DND-41 (cell line): ENCODE results near the gene BCL2L1.

Source experiments
- ATAC-seq: fragments of 200-7000 bp; cut with Tn5 transposase; 3 replicates; pipeline ENCODE4 v1.9.1; 2021; ENCODE audit warnings: low read depth; ENCODE audit not compliant: insufficient read depth
- DNase-seq: peaks from one replicate; pipeline ENCODE4 v3.0.0-alpha.2; 2020
- H2AFZ ChIP-seq: 2 replicates; pipeline ENCODE4 v1.6.0; 2012; ENCODE audit warnings: low read depth, low read length
- H3K27ac ChIP-seq: 2 replicates; pipeline ENCODE4 v1.5.1; 2012; ENCODE audit warnings: low read length, inconsistent platforms
- H3K27me3 ChIP-seq: fragments of 200-600 bp; sonication (generic); 2 replicates; pipeline ENCODE4 v1.6.0; 2012; ENCODE audit warnings: low read length, mild to moderate bottlenecking, inconsistent platforms; ENCODE audit not compliant: insufficient read depth, poor library complexity
- H3K36me3 ChIP-seq: 2 replicates; pipeline ENCODE4 v1.5.1; 2012; ENCODE audit warnings: low read length, inconsistent platforms; ENCODE audit not compliant: insufficient read depth
- H3K4me1 ChIP-seq: 2 replicates; pipeline ENCODE4 v1.5.1; 2012; ENCODE audit warnings: mild to moderate bottlenecking, low read length; ENCODE audit not compliant: insufficient read depth
- H3K4me2 ChIP-seq: 2 replicates; pipeline ENCODE4 v1.6.0; 2012; ENCODE audit warnings: mild to moderate bottlenecking, moderate library complexity, low read length, inconsistent platforms; ENCODE audit not compliant: insufficient read depth
- H3K4me3 ChIP-seq, 2 experiments: fragments of 200-600 bp in 1 of 2; shearing (Covaris generic) in 1 of 2; 2 replicates each; pipeline ENCODE4 v1.5.1; 2012 to 2016; ENCODE audit warnings: inconsistent platforms in 2 of 2, low read length in 2 of 2, mild to moderate bottlenecking in 2 of 2, low read depth in 1 of 2, moderate library complexity in 1 of 2
- H3K79me2 ChIP-seq: 2 replicates; pipeline ENCODE4 v1.6.0; 2012; ENCODE audit warnings: low read length, inconsistent platforms; ENCODE audit not compliant: insufficient read depth
- H3K9ac ChIP-seq: 2 replicates; pipeline ENCODE4 v1.6.0; 2012; ENCODE audit warnings: low read depth, mild to moderate bottlenecking, inconsistent platforms, low read length, moderate library complexity
- H3K9me3 ChIP-seq: 2 replicates; pipeline ENCODE4 v1.5.1; 2012; ENCODE audit warnings: low read length, moderate library complexity, mild to moderate bottlenecking, inconsistent platforms; ENCODE audit not compliant: insufficient read depth, severe bottlenecking
- H4K20me1 ChIP-seq: 2 replicates; pipeline ENCODE4 v1.6.0; 2012; ENCODE audit warnings: low read length; ENCODE audit not compliant: insufficient read depth
- EZH2 ChIP-seq: IDR thresholded peaks from 3 replicates; pipeline ENCODE4 v1.6.1; 2012; ENCODE audit warnings: borderline replicate concordance, low read depth, mild to moderate bottlenecking, moderate library complexity, low read length, inconsistent platforms; ENCODE audit not compliant: severe bottlenecking
- TF ChIP-seq, protein P1 (sequence below): IDR thresholded peaks from 2 replicates; pipeline ENCODE4 v1.5.1; 2012; ENCODE audit warnings: borderline replicate concordance, low read length, moderate library complexity, mild to moderate bottlenecking; ENCODE audit not compliant: poor library complexity, severe bottlenecking; ENCODE audit errors: extremely low read depth

Gene BCL2L1

DNA sequence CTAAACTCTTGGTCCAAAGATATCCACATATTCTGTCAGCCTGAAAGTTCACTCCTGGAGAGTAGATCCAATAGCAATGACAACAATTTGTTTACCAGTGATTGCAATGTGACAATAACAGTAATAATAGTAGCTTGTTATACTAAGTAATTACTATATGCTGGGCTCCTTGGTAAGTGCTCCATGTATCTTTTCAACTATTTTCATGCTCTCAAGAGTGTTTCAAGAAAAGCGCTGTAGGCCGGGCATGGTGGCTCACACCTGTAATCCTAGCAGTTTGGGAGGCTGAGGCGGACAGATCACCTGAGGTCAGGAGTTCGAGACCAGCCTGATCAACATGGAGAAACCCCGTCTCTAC lies 15.4 kb downstream of the BCL2L1 start:
- no peak overlapping the region for H3K4me3 ChIP-seq
- H3K4me2 ChIP-seq: peak overlapping the region; percentile 50
- peaks cover 94% of the 10 kb centered on the region for H3K36me3 ChIP-seq
- H3K9me3 ChIP-seq: no peaks in the 10 kb centered on the region
- peaks cover 99% of the 10 kb centered on the region for H3K79me2 ChIP-seq
- H2AFZ ChIP-seq: no peak overlapping the region
- ATAC-seq (no peak), DNase-seq (no peak)
- TF ChIP-seq, protein P1, sequence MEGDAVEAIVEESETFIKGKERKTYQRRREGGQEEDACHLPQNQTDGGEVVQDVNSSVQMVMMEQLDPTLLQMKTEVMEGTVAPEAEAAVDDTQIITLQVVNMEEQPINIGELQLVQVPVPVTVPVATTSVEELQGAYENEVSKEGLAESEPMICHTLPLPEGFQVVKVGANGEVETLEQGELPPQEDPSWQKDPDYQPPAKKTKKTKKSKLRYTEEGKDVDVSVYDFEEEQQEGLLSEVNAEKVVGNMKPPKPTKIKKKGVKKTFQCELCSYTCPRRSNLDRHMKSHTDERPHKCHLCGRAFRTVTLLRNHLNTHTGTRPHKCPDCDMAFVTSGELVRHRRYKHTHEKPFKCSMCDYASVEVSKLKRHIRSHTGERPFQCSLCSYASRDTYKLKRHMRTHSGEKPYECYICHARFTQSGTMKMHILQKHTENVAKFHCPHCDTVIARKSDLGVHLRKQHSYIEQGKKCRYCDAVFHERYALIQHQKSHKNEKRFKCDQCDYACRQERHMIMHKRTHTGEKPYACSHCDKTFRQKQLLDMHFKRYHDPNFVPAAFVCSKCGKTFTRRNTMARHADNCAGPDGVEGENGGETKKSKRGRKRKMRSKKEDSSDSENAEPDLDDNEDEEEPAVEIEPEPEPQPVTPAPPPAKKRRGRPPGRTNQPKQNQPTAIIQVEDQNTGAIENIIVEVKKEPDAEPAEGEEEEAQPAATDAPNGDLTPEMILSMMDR: no peak
- TF ChIP-seq EZH2: no peak
- no peaks in the 10 kb centered on the region for H3K27me3 ChIP-seq
- peaks cover 80% of the 10 kb centered on the region for H3K4me1 ChIP-seq
- H3K9ac ChIP-seq: no peak overlapping the region
- peak overlapping the region; percentile 77 for H3K27ac ChIP-seq
- peaks cover 77% of the 10 kb centered on the region for H4K20me1 ChIP-seq

DNA sequence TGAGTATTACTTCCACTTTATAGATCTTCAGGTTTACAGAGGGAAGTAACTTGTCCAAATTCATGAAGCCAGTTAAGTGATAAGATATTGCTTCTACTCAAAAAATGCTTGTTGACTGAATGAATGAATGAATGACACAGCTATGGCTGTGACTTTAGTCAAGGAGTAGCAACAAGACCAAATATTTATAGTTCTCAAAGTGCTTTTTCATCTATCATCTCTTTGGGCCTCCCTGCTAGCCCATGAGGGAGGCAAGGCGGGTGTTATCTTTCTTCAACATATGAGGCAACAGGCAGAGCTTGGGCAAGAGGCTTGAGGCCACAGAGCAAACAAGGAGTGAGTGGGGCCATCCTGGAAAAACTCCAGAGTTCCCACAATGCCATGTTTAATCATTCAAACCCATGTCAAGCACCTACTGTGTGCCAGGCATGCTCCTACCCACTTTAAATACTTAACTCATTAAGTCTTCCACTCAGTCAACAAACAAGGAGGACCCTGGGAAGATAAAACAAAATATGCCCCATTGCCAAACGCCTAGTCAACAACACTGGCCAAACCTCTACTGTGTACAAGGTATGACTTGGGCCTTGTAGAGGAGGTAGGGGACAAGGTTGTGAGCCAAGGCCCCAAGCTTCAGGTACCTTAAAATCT lies 15.9 kb downstream of the BCL2L1 start:
- peaks cover 80% of the 10 kb centered on the region for H3K4me1 ChIP-seq
- peaks cover 94% of the 10 kb centered on the region for H3K36me3 ChIP-seq

DNA sequence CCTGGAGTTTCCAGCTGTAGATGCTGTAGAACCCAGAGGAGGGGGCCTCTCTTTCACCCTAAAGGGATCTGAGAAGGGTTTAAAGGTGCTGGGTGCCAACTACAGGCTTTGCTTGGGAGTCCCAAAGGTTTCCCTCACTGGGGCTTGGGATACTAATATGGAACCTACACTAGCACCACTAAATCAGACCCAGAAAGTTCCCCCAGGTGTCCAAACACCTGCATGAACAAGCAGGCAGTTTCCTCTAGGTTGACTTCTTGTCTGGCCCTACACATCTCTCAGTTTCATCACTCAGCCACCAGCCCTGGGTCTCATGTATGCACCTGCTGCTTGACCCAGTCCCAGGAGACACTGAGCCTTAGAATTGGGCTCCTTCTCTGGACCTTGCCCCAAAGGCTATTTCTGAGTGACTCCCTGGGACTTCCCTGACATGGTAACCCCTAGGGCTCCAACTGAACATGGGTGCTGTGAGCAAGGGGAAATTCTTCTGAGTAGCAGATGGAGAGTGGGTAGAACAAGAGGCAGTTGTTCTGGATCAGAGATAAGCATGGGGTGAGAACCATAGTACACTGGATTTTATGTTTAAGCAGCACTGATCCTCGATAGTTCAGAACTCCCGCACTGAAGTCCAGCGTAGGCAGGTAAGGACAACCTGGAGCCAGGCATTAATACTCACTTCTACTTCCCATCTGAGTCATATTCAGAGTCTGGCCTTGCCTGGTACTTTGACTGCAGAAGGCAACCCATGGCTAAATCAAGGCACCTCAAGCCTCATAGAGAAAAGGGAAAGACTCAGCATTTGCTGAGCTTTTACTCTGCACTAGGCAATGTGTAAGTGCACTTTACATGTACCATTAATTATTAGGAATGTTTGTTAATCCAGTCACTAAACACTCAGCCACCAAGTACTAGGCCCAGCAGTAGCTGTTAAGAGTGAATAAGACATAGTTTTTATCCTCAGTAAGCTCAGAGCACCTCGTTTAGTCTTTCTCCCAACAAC lies 16.8 kb downstream of the BCL2L1 start:
- Histone ChIP-seq H3K27me3 (no peaks in the 10 kb centered on the region), H2AFZ (no peak overlapping the region), H4K20me1 (peaks cover 75% of the 10 kb centered on the region), H3K9ac (peak overlapping the region; percentile 11; the same call in 1 of the 2 replicates), H3K9me3 (no peaks in the 10 kb centered on the region), H3K4me1 (peaks cover 79% of the 10 kb centered on the region), H3K27ac (peak overlapping the region; percentile 77), H3K79me2 (peaks cover 99% of the 10 kb centered on the region), H3K4me3 (no peak overlapping the region), H3K4me2 (peak overlapping the region; percentile 13), H3K36me3 (peaks cover 93% of the 10 kb centered on the region)
- DNase-seq (no peak), ATAC-seq (no peak)
- TF ChIP-seq, protein P1: no peak
- no peak for TF ChIP-seq EZH2

More for the DNA sequence above, 15.9 kb downstream of the BCL2L1 start:
- H4K20me1 ChIP-seq: peaks cover 76% of the 10 kb centered on the region
- peak overlapping the region; percentile 13 for H3K4me2 ChIP-seq
- no peak for TF ChIP-seq EZH2
- TF ChIP-seq, protein P1: no peak
- DNase-seq (no peak), ATAC-seq (no peak)
- H3K79me2 ChIP-seq: peaks cover 99% of the 10 kb centered on the region
- no peaks in the 10 kb centered on the region for H3K27me3 ChIP-seq
- peak overlapping the region; percentile 77 for H3K27ac ChIP-seq
- no peak overlapping the region for H2AFZ ChIP-seq
- H3K9ac ChIP-seq: no peak overlapping the region
- H3K4me3 ChIP-seq: no peak overlapping the region
- H3K9me3 ChIP-seq: no peaks in the 10 kb centered on the region
